ENCODE data around the gene TNFAIP2.

Gene TNFAIP2

DNA sequence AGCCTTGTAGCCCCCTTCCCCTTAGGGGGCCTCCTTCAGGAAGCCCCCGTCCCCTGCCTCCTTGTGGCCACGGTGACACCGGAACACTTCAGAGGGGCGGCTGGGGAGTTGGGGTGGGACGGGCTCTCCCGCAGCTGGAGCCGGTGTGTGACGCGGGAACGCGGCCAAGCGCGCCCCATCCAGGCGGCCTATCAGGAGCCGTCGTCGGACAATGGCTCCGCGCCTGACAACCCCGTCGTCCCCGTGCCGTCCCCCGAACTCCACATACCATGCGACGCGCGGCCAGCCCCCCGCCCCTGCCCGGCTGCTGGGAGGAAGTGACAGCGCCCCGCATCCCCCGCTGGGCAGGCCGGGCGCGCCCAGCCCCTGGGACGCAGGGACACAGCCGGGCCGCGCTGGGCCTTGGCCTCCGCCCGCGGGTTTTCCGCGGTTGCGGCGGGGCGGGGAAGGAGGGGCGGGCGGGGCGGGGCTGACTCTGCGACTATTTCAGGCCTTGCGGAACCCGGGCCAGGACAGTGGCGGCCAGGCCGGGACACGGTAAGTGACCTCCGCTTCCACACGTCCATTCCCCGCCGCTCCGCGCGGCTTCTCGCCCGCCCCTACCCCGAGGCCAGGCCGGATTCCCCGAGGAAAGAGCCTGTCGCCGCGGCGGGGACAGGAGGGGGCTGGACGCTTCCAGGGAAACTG, at the start of gene TNFAIP2:
TNFAIP2 (plus strand) TSS at position 515 of the 687 bp plus-strand sequence. CDS start 2,997 bp downstream, outside the sequence.
- DNase-seq (ENCODE audit: low spot score), result no peak

DNA sequence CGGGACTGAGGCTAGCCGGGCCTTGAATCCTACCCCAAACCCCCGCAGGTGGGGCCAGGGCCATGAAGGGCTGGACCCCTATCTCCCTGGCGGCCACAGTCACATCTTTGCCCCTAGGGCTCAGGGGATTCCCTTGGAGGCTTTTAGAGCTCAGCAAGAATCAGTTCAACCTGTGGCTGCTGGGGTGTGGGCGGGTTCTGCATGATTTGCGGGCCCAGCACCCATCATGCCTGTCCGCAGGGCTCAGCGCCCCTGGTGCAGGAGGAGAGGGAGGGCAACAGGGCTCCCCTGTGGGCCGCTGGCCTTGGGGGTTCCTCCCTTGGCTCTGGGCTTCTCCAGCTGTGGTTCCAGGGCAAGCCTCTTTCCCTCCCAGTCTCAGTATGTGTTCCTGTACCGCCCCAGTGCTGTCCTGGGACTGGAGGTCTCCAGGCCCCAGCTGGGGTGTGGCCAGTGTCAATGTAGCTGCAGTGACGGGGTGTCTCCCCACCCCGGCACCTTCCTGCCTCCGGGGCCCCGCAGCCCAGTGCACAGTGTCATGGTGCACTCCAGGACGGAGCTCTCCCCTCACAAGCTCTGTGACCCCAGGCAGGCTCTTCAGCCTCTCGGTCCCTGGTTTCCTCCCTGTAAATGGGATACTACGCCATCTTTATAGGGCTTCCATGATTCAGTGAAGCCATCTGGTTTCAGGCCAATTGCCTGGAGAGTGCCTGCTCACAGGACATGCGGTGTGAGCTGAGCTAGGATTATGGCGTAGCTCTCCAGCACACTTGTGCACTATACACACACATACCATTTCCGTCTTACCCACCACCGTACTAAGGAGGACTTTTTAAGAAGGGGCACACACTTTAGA, 49.2 kb upstream of the TNFAIP2 start:
- no peak for DNase-seq (ENCODE audit: low spot score)

- DNase-seq (ENCODE audit: low spot score), result peak; percentile 88
These were observed 48.4 kb upstream of the TNFAIP2 start for GRCh38 chr14:103074729-103075367.

GRCh38 chr14:103078420-103078749, 44.9 kb upstream of the TNFAIP2 start:
- peak; percentile 89 for DNase-seq (ENCODE audit: low spot score)

DNA sequence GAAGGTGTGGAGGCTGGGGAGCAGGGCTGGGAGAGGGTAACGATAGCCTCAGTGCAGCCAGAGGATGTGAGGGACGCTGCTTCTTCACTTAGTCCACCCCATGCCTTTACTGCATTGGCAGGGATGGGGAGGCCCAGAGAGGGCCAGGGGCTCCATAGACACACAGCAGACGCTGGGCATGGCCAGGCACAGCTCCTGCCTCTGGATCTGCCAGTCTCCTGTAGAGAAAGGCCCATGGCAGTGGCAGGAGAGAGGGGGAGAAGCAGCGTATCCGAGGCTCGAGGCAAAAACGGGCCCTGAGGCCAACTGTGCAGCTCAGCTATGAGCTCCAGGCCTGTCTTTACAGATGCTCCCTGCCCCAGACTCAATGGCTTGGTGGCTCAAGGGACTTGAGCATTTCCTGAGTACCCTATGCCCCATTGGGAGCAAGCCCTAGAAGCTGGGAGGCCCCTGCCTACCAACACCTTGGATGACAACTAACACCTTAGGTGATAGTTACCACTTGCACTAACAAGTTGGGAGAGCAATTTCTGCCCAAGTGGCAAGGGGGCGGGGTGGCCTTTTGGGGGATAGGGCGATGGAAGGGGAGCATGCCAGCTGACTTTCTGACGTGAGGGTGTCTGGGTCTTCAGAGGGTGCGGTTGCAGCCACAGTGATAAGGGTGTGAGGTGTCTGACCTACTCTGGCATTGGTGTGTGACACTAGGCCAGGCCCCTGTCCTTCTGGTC, 44.2 kb upstream of the TNFAIP2 start:
- no peak for DNase-seq (ENCODE audit: low spot score)

DNA sequence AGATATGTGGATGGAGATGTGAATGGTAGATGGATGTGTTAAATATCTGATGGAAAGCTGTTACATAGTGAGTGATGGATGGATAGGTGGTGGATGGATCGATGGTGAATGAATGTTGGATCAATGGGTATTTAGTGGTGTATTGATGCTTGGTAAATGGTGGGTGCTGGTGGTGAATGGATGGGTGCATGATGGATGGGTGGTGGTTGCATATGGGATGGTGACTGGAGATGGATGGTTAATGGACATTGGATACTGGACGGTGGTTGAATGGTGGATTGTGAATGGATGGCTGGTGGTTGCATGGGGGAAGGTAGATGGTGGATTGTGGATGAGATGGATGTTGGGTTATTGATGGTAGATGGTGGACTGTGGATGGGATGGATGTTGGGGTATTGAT, 41.3 kb upstream of the TNFAIP2 start:
- DNase-seq (ENCODE audit: low spot score), result no peak

DNA sequence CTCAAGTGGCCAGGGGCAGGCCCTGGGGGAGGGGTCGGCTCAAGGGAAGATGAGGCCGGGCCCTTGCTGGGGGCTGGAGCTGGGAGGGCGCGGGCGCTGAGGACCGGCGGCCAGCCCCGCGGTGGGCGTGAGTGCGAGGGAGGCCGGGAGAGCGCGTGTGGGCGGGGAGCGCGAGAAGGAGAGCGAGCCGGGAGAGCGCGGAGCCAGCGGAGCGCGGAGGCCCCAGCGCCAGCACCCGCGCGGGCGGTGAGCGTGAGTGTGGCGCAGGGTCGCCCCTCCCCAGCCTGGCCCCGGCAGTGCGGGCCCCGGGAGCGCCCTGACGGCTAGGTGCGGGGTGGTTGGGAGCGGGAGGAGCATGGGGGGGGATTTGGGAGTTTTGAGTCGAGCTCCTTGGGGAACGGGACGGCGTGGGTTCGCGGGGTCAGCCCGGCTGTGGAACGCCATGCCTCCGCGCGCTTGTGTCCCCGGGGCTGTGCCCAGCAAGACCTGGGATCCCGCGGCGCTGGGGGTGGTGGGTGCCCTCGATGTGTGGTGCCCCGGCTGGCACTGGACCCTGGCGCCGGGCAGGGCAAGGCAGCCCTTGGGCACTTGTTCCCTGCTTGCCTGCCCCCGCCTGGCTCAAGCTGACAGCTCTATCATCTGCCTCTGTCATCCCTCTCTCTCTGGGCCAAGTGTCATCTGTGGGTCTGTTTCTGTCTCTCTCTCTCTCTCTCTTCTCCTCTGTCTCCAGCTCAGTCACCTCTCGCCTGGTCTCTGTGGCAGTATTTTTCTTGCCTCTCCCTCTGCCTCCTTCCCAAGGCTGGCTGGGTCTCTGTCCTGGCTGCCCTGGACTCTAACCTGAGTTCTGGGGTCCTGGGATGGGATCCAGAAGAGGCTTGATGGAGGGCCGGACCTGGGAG, 39.0 kb upstream of the TNFAIP2 start, which contains the start of gene LBHD2:
LBHD2 (plus strand) TSS at position 190 of the 899 bp plus-strand sequence. CDS start 1,803 bp downstream, outside the sequence.
- no peak for DNase-seq (ENCODE audit: low spot score)

- DNase-seq (ENCODE audit: low spot score), result no peak
These were observed 37.9 kb upstream of the TNFAIP2 start for GRCh38 chr14:103085106-103086091.

DNA sequence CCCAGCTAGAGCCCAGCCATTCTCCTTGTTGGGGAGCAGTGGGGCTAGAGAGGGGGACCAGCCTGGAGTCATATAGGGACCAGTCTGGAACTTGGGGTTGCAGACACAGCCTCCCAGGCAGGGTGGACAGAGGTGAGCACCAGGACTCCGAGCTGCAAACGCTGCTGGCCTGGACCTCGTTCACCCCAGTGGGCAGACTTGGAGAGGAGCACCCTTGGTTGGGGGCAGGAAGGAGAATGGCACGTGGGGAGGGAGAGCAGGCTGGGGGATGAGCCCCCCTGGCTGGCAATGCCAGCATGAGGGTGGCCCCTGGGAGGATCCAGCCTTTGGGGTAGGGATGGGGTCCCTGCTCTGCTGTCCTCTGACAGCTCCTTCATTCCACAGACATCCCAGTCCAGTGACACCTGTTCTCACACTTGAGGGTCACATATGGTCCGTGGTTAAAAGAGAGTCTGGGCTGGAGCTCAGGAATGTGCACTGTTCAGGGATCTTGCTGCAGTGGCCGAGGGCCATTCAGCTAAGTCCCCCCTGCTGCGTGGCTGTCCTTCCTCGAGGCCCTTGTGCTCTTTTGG, 36.4 kb upstream of the TNFAIP2 start:
- no peak for DNase-seq (ENCODE audit: low spot score)

GRCh38 chr14:103087343-103087835, 35.9 kb upstream of the TNFAIP2 start:
- no peak for DNase-seq (ENCODE audit: low spot score)

DNA sequence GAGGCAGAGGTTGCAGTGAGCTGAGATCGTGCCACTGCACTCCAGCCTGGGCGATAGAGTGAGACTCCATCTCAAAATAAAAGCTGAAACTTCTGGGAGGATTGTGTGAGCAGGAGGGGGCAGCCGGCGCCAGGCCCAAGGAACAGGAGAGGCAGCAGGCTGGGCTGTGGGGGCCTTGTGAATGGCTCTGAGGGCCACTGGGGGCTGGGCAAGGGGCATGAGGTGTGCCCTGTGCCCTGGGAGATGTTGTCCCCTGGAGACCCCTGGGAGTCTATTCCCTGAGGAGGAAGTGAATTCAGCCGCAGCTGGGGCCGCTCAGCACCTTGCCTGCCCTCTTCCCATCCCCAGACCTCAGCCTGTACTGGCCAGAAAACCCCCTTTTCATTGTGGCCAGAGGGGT, 34.3 kb upstream of the TNFAIP2 start:
- no peak for DNase-seq (ENCODE audit: low spot score)

- DNase-seq (ENCODE audit: low spot score), result no peak
These were observed 33.6 kb upstream of the TNFAIP2 start for GRCh38 chr14:103089386-103090335.

DNA sequence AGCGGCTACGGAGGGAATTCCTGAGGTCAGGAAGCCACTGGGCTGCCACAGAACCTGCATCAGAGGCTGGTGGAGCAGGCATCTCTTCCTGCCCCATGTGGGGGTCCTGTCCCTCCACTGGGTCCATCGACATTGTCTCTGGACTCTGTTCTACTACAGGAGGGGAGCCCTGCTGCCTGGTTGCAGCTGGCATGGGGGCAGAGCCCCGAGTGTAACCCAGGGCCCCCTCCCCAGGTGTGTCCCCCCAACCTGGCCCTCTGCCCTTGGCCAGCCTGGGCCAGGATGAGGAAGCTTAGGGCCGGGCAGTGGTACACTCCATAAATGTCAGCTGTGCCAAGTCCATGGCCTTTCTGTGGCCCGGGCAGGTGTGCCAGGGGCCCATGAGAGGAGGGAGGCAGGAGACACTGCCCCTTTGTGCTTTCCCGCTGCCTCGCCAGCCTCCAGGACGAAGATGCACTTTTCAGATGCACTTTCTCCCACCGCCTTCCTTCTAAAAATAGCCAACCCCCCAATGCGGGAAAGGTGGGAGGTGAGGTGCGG, 32.7 kb upstream of the TNFAIP2 start:
- DNase-seq (ENCODE audit: low spot score), result no peak

GRCh38 chr14:103091041-103091882, 32.0 kb upstream of the TNFAIP2 start:
- peak; percentile 70 for DNase-seq (ENCODE audit: low spot score)

DNA sequence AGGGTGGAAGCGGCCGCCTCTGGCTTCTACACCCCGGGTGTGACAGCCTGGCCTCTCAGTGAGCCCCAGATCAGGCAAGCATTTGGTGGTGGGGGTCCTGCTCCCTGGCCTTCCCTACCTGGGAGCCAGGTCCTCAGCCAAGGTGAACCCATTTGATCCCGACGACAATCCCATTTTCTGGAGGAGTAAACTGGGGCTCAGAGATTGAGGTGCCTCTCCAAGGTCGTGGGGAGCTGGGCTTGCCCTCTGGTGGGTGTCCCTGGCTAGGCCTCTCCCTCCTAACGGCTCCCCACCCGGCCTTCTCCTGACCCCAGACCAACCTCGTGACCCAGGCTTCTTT, 31.4 kb upstream of the TNFAIP2 start:
- no peak for DNase-seq (ENCODE audit: low spot score)

DNA sequence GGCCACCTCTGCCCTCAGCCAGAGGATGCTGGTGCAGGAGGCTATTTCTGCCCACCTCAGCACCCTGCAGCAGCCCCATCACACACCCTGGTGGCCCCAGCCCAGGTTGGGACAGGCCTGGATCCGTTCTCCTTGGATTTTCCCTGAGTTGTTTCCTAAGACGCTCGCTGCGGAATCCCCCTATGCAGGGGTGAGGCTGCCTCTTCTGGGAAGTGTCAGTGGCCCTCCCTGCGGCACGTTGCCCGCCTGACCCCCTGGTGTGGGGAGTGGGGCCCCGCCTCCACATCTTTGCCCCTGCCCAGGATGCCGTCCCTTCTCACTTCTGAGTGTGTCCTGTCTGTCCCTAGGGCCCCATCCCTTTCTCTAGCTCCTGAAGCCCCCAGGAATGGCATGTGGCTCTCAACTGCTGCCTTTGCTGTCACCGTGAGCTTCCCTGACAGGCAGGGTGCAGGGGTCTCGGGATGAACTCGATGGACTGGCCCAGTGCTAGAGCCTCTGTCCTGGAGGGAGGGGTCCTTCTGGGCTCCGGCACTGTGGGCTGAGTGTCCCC, 29.3 kb upstream of the TNFAIP2 start:
- DNase-seq (ENCODE audit: low spot score), result no peak

Data from SW480 (cell line).